ENCODE results near the gene CDH4.
A peak's percentile ranks its signal among the peaks of the same experiment; 100 is the strongest.

Gene CDH4

DNA sequence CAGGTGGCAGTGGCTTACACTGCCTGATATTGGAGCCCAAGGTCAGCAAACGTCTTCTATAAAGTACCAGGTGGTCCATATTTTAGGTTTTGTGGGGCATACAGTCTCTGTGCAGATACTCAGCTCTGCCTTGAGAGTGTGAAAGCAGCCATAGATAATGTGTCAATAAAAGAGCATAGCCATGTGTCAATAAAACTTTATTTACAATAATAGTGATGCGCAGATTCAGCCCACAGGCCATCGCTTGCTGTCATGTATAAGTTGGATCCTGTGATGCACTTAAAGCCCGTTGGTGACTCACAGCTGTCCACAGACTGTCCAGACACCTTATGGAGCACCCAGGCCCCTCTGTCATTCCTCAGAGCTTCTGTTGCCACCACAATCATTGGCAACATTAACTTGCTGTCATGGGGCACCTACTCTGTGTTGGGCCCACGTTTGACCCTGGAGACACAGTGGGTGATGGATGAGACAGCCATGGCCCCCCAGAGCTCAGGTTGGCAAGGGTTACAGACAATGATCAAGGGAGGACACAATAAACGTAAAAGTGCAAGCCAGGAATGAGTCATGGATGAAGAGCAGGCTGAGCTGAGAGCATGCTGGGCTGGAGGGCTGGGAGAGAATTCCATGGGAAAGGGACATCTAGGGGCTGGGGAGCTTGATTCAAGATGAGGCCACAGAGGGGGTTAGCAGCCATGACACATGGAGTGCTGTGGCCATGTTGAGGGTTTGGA, 640.0 kb downstream of the CDH4 start:
- H3K4me3 ChIP-seq (replicated peaks in 1 of 2; ENCODE audit: low read depth in 2 of 2, low read length in 2 of 2) = no peak overlapping the region
- DNase-seq (ENCODE audit: low read depth in 2 of 2) = no peak
- TF ChIP-seq, protein P1, sequence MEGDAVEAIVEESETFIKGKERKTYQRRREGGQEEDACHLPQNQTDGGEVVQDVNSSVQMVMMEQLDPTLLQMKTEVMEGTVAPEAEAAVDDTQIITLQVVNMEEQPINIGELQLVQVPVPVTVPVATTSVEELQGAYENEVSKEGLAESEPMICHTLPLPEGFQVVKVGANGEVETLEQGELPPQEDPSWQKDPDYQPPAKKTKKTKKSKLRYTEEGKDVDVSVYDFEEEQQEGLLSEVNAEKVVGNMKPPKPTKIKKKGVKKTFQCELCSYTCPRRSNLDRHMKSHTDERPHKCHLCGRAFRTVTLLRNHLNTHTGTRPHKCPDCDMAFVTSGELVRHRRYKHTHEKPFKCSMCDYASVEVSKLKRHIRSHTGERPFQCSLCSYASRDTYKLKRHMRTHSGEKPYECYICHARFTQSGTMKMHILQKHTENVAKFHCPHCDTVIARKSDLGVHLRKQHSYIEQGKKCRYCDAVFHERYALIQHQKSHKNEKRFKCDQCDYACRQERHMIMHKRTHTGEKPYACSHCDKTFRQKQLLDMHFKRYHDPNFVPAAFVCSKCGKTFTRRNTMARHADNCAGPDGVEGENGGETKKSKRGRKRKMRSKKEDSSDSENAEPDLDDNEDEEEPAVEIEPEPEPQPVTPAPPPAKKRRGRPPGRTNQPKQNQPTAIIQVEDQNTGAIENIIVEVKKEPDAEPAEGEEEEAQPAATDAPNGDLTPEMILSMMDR (IDR thresholded peaks at IDR 0.05; ENCODE audit: low read depth, low read length) = no peak

DNA sequence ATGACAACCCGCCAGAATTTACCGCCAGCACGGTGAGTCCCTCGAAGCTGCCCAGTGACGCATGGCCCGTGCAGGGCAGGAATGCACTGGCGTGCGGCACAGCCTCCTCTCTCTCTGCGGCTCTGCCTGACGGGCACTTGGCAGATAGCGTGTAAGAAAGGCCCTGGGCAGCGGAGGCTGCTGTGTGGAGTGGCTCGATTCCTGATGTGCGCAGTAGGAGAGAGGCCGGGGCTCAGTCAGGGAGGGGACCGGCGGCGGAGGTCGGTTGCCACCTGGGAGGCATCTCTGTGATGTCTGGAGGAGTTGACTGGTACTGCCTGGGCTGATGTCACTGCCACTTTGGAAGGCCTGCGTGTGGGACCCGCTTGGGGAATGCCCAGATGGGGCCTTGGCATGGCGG, 643.0 kb downstream of the CDH4 start:
- no peak overlapping the region for H3K4me3 ChIP-seq (replicated peaks in 1 of 2; ENCODE audit: low read depth in 2 of 2, low read length in 2 of 2)
- TF ChIP-seq, protein P1 (IDR thresholded peaks at IDR 0.05; ENCODE audit: low read depth, low read length) = no peak
- no peak for DNase-seq (ENCODE audit: low read depth in 2 of 2)

DNA sequence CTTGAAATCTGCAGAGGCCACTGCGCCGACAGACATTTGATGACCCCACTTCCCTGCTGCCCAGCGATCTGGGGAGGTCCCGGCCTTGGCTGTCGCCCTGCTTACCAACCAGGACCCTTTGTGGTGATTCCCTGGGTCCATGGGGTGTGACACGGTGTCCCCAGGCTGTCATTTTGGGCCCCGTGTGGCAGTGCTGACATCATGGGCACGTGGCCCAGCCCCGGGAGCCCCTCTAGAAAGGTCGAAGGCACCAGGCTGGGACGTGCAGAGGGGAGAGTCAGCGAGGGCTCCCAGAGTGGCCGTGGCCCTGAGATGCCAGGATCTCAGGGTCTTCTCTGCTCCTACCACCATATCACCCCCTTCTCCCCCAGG, 643.6 kb downstream of the CDH4 start:
- DNase-seq (ENCODE audit: low read depth in 2 of 2) = no peak
- TF ChIP-seq, protein P1 (IDR thresholded peaks at IDR 0.05; ENCODE audit: low read depth, low read length) = no peak
- no peak overlapping the region for H3K4me3 ChIP-seq (replicated peaks in 1 of 2; ENCODE audit: low read depth in 2 of 2, low read length in 2 of 2)

DNA sequence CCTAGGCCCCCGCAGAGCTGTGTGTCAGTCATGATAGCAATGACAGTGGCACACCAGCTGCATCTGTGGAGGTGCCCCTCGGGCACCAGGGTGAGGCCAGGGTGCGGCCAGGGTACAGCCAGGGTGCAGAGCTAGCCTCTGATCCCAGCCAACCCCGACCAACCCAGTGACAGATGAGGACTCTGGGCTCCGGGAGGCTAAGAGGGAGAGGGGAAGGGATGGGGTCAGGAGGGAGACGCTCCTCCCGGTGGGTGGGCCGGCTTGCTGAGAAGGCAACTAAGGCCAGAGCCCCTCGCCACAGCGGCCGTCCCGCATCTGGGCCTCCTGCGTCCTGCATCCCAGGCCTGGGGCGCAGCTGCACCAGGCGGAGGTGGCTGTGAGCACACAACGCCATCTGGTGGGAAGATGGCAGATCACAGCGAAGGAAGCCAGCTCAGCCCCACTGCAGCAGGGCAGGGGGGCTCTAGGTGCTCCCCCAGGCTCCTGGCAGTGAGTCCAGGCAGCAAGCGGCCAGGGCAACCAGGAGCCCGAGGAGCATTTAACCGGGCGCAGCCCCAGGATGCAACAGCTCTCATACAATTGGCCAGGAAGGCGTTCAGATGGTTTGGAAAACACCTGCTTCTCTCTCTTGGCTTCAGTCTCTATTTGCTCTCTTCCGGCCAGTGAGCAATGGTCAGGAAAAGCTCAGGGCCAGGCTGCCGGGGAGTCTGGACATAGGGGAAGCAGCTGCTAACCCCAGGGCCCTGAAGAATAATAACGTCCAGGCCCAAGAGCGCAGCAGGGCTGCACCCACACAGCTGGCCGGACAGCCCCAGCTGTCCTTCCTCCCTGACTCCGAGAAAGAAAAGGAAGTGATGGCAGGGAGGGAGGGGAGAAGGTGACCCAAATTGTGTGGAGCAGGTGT, 644.2 kb downstream of the CDH4 start:
- DNase-seq (ENCODE audit: low read depth in 2 of 2) = peak; percentile 43 to 50
- TF ChIP-seq, protein P1 (IDR thresholded peaks at IDR 0.05; ENCODE audit: low read depth, low read length) = peak; percentile 83

DNA sequence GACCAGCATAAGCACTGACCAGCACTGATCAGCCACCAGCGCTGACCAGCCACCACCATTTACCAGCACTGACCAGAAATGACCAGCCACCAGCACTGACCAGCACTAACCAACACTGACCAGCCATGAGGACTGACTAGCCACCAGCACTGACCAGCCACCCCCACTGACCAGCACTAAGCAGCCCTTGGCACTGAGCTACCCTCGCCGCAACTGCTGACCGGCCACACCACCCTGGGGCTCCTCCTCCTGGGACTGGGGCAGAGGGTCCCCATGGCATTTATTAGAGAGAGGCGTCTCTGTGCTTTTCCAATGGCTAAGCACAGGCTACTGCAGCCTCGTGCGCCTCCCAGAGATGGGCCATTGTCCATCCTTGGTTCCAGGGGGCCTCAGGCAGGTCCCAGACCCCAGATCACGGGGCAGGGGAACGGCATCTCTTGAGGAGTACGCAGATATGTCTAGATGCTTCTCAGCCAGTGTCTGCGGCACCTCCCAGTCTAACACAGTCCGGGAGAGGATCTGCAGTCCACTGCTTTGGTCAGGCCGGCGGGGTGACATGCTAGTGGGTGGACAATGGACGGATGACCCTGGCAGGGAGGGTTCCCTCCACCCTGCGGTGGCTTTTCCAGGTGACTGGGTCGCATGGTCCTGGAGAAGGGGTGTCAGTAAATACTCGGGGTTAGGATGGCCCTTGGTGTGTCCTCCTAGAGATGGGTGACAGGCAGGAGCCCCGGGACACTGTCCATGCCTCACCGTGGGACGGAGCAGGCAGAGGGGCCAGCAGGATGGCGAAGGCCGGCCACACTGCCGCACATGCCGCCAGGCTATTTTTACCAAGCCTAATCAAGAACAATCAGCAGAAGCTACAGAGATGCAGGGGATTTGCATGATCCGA, 645.6 kb downstream of the CDH4 start:
- TF ChIP-seq, protein P1 (IDR thresholded peaks at IDR 0.05; ENCODE audit: low read depth, low read length) = no peak

More for the DNA sequence above, 644.2 kb downstream of the CDH4 start:
- H3K4me3 ChIP-seq (replicated peaks in 1 of 2; ENCODE audit: low read depth in 2 of 2, low read length in 2 of 2) = no peak overlapping the region

DNA sequence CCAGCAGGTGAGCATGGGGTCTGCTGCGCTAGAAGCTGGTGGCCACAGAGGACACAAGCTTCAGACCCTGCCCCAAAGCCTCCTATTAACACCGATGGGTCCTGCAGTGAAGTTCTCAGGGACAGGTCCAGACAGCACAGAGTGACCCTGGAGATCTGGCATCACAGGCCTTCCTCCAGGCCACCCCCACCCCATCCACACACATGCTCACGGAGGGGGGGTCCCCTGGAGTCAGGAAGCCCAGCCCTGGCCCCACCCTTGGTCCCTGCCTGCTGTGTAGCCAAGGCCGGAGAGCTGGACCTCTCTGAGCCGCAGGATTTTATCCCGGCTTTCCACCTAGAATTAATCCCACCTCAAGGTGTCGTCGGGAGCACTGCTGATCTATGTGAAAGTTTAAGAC, 646.3 kb downstream of the CDH4 start:
- no peak for DNase-seq (ENCODE audit: low read depth in 2 of 2)
- TF ChIP-seq, protein P1 (IDR thresholded peaks at IDR 0.05; ENCODE audit: low read depth, low read length) = no peak
- H3K4me3 ChIP-seq (replicated peaks in 1 of 2; ENCODE audit: low read depth in 2 of 2, low read length in 2 of 2) = no peak overlapping the region

More for the DNA sequence above, 645.6 kb downstream of the CDH4 start:
- DNase-seq (ENCODE audit: low read depth in 2 of 2) = no peak
- no peak overlapping the region for H3K4me3 ChIP-seq (replicated peaks in 1 of 2; ENCODE audit: low read depth in 2 of 2, low read length in 2 of 2)
